Uterine smooth muscle cell (primary cell): ENCODE measurements around the gene TSPO2. TPM values are rescaled to one million over a fixed set of nuclear protein-coding genes. Genes with fewer than 3 reads are reported as not detected.

Experiments
- total RNA-seq: library from RNA; depleted of rRNA; stranded (reverse); fragments of >200 nt; gene quantifications from 2 replicates; pipeline ENCODE4 v1.2.3, GENCODE V29; 2014

Gene TSPO2, protein sequence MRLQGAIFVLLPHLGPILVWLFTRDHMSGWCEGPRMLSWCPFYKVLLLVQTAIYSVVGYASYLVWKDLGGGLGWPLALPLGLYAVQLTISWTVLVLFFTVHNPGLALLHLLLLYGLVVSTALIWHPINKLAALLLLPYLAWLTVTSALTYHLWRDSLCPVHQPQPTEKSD
- total RNA-seq = not detected in 2 replicates

DNA sequence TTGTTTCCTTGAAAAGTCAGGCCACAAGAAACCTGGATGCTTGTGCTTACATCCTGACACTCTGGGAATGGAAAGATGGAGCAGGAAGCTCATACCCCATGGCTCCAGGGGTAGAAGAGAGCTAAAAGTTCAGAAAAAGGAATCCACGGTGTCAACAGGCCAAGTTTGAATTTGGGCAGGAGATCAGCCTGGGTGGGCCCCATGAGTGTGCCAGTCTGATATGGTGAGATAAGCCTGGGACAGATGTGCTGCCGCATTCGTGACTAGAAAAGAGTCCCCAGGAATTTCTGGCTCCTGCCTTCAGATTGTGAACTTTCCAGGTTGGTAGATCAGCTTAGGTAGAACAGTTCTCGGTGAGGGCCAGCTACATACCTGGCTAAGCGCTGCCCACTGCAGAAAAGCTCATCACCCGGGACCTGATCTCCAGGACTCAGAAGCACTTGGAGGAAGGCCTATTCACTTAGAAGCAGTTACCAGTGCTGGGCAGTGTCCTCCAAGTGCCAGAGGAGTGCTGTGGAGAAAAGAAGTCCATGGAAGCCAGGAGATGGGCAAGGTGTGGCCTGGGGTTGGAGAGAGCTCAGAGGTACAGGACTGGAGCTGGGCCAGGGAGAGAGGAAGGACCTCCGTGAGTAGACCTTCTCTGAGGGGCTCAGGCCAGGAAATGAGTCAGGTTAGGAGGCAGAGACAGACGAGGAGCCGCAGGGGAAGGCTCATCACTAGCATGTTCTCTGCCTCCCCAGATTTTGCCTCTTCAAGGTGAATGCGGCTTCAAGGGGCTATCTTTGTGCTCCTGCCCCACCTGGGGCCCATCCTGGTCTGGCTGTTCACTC is at the start of gene TSPO2:
Gene TSPO2 (plus strand): TSS at position 242 of the 830 bp plus-strand sequence. CDS start 519 bp downstream, at position 761.

DNA sequence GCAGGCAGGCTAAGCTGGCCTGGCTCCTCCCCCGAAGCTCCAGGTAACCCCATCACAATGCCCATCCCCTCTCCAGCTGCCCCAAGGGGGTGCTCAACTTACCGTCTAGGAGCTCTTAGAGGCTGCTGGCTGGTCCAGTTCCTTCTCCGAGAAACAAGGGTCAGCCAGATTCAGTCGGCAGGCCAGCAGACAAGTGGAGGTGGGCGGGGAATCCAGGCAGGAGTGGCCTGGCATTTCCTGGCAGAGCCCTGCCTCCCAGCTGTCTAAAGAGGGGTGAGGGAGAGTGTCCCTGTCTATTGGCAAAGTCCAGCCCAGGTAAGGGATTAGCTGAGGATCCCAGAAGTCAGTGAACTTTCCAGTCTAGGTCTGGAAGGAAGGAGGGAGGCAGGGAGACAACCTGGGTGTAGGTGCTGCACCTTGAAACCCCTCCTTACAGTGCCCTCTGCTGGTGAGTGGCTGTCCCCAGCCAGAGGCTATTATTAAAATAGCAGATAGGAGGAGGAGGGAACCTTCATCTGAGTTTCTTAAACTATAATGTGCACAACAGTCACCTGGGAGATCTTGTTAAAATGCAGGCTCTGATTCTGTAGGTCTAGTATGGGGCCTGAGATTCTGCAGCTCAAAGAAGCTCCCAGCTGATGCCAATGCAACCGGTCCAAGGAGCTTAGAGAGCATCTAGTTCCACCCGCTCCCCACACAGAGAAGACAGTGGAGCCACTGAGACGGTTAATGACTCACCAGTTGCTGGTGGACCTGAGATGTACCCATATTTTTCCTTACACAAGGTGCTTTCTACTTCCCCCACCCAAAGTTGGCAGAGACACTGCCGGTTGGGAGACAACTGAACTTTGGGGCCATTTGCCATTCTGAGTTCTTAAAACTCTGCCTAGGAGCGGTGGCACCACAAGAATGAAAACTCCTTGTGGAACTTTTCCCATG is 2.9 kb upstream of the TSPO2 start, which contains the start of gene UNC5CL:
Gene UNC5CL (minus strand): TSS at position 162 of the 939 bp plus-strand sequence. CDS start 4,147 bp downstream, outside the sequence.

DNA sequence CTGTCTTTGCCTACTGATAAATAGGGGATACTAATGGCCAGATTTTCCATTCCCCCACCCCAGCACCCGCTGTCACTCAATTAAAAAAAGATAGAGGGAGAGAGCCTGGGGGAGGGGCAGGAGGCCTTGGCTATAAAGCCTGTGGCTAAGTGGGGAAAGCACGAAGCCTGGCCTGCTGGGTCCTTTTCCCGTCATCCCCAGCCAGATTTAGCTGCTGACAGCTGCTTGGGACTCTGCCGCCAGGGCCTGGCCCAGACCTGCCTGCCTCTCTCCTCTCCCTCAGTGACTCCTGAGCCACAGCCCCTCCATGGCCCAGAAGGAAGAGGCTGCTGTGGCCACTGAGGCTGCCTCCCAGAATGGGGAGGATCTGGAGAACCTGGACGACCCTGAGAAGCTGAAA is 10.8 kb downstream of the TSPO2 start, which contains the start of gene APOBEC2:
Gene APOBEC2 (plus strand): TSS at position 162 of the 400 bp plus-strand sequence. CDS start 146 bp downstream, at position 308.

DNA sequence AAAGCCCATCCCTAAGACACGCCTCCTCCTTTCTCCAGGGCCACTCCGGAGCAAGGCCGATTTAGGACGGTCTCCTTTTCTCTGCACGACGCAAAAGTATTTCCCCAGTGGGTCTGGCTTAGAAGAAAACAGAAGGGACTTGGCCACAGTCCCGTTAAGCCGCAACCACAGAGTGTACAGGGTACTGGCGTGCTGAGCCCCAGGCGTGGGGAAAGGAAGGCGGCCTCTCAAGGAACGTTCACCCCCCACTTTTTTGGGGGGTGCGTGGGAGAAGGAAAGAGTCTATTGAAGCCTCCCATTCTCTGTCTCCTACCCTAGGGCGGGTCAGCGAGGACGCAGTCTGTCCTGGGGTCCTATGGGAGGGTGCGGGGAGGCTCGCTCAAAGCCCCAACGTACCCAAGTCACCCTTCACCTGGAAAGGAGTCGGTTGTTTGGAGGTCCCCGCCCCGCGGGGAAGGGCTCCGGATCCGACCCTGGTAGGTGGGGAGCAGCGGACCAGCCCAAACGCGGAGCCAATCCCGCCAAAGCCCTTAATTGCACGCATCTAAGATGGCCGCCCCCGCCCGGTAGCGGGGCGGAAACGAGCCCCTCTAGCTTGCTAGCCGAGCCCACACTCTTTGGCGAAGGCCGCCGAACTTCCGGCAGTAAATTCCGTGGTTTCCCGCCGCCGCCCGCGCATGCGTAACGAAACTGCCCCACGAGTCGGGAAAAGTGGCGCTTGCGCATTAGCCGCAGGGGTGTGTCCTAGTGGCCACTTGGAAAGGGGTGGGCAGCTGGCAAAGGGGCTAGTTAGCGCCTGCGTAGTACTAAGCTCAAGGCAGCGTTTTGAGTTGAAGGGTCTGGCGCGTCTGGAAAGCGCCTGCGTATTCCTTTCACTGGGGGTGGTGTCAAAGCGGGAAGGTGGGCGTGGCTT is 29.9 kb downstream of the TSPO2 start, which contains the start of gene OARD1:
Gene OARD1 (minus strand): TSS at position 434 of the 913 bp plus-strand sequence. CDS start 722 bp downstream, outside the sequence.

DNA sequence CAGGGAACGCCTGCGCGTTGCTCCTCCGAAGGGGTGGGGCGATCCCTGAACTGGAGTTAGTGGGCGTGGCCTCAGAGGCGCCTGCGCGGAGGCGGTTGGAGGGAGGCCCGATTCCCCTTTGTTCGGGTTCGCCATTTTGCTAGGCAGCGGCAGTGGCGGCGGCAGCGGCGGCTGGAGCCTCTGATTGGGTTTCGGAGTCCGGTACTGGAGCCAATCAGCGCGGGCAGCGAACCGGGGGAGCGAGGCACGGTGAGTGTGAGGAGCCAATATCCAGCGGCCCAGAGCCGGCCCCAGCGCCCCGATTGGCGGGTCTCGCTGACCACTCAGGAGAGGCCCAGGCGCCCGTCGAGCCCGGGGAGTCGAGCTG is 30.6 kb downstream of the TSPO2 start, which contains the start of gene NFYA:
Gene NFYA (plus strand): TSS at position 139 of the 367 bp plus-strand sequence. CDS start 6,116 bp downstream, outside the sequence.

Other genes with a start within 250 kb of the TSPO2 start
- gene UNC5CL, start 3.2 kb upstream of the TSPO2 start, total RNA-seq = 0.12 and 0.22 TPM in 2 replicates
- gene APOBEC2, start 10.7 kb downstream of the TSPO2 start, total RNA-seq = not detected in 2 replicates
- 9.6 and 14.1 TPM in 2 replicates for gene OARD1, start 29.9 kb downstream of the TSPO2 start, total RNA-seq
- gene NFYA, start 30.5 kb downstream of the TSPO2 start, total RNA-seq = 16.7 and 20.6 TPM in 2 replicates
- not detected in 2 replicates for gene TREML1, start 111.9 kb downstream of the TSPO2 start, total RNA-seq
- not detected in 2 replicates for gene TREM2, start 120.6 kb downstream of the TSPO2 start, total RNA-seq
- not detected in 2 replicates for gene TREML2, start 158.7 kb downstream of the TSPO2 start, total RNA-seq
- not detected in 2 replicates for gene TREML4, start 185.9 kb downstream of the TSPO2 start, total RNA-seq
- gene TREM1, start 244.2 kb downstream of the TSPO2 start, total RNA-seq = 0.66 and 1.00 TPM in 2 replicates